ENCODE data around the gene TOMM40. TPM values are rescaled to one million over a fixed set of nuclear protein-coding genes. Genes with fewer than 3 reads are reported as not detected.

TOMM40 gene
- total and polyA plus RNA-seq, 2 of the 13 experiments (the other 11 are each of a cell fraction or from before 2014, with no cell fraction given): 72.0 to 110 TPM

DNA sequence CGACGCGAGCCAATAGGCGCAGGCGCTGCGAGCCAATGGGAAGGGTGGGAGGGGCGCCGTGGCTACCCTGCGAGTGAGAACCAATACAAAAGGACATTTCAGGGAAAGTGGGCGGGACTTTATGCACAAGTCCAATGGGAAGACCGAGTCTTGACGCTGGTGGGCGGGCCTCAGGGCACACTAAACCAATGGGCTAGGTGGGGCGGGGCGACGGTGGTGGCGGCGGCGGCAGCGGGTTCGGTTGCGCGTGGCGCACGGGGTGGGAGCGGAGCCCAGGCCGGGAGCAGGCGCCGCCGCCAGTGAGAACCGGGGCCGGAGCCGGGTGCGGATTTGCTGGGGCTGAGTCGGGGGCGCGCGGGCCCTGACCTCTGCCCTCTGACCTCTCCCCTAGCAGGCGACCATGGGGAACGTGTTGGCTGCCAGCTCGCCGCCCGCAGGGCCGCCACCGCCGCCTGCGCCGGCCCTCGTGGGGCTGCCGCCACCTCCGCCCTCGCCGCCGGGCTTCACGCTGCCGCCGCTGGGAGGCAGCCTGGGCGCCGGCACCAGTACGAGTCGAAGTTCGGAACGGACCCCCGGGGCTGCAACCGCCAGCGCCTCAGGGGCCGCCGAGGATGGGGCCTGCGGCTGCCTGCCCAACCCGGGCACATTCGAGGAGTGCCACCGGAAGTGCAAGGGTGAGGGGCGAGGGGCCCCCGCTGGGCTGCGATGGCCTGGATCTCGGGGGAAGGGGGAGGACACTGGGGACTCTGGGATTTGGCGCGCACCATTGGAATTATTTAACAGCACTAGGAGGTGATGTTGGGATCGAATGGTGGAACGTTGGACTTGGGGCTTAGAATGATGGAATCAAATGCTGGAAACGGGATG lies at the start of gene TOMM40 (continued):
- TF ChIP-seq, protein P1, sequence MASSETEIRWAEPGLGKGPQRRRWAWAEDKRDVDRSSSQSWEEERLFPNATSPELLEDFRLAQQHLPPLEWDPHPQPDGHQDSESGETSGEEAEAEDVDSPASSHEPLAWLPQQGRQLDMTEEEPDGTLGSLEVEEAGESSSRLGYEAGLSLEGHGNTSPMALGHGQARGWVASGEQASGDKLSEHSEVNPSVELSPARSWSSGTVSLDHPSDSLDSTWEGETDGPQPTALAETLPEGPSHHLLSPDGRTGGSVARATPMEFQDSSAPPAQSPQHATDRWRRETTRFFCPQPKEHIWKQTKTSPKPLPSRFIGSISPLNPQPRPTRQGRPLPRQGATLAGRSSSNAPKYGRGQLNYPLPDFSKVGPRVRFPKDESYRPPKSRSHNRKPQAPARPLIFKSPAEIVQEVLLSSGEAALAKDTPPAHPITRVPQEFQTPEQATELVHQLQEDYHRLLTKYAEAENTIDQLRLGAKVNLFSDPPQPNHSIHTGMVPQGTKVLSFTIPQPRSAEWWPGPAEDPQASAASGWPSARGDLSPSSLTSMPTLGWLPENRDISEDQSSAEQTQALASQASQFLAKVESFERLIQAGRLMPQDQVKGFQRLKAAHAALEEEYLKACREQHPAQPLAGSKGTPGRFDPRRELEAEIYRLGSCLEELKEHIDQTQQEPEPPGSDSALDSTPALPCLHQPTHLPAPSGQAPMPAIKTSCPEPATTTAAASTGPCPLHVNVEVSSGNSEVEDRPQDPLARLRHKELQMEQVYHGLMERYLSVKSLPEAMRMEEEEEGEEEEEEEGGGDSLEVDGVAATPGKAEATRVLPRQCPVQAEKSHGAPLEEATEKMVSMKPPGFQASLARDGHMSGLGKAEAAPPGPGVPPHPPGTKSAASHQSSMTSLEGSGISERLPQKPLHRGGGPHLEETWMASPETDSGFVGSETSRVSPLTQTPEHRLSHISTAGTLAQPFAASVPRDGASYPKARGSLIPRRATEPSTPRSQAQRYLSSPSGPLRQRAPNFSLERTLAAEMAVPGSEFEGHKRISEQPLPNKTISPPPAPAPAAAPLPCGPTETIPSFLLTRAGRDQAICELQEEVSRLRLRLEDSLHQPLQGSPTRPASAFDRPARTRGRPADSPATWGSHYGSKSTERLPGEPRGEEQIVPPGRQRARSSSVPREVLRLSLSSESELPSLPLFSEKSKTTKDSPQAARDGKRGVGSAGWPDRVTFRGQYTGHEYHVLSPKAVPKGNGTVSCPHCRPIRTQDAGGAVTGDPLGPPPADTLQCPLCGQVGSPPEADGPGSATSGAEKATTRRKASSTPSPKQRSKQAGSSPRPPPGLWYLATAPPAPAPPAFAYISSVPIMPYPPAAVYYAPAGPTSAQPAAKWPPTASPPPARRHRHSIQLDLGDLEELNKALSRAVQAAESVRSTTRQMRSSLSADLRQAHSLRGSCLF (CRISPR knock-in tag; IDR thresholded peaks at IDR 0.05; ENCODE audit: borderline replicate concordance): no peak
- no peak for TF ChIP-seq ZNF260 (CRISPR knock-in tag; IDR thresholded peaks at IDR 0.05; ENCODE audit: borderline replicate concordance, low read depth)
- no peak for TF ChIP-seq GFI1 (CRISPR knock-in tag; IDR thresholded peaks at IDR 0.05; ENCODE audit: borderline replicate concordance)
- TF ChIP-seq, protein P2, sequence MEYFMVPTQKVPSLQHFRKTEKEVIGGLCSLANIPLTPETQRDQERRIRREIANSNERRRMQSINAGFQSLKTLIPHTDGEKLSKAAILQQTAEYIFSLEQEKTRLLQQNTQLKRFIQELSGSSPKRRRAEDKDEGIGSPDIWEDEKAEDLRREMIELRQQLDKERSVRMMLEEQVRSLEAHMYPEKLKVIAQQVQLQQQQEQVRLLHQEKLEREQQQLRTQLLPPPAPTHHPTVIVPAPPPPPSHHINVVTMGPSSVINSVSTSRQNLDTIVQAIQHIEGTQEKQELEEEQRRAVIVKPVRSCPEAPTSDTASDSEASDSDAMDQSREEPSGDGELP (IDR thresholded peaks at IDR 0.05; ENCODE audit: borderline replicate concordance, low read depth): no peak
- TF ChIP-seq ZNF329 (CRISPR knock-in tag; IDR thresholded peaks at IDR 0.05; ENCODE audit: low read depth): no peak
- TF ChIP-seq, protein P3, sequence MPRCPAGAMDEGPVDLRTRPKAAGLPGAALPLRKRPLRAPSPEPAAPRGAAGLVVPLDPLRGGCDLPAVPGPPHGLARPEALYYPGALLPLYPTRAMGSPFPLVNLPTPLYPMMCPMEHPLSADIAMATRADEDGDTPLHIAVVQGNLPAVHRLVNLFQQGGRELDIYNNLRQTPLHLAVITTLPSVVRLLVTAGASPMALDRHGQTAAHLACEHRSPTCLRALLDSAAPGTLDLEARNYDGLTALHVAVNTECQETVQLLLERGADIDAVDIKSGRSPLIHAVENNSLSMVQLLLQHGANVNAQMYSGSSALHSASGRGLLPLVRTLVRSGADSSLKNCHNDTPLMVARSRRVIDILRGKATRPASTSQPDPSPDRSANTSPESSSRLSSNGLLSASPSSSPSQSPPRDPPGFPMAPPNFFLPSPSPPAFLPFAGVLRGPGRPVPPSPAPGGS (CRISPR knock-in tag; IDR thresholded peaks at IDR 0.05): peak; percentile 40; the same call in 1 of the 2 replicates
- peak; percentile 59; the same call in 1 of the 2 replicates for TF ChIP-seq GATAD1 (CRISPR knock-in tag; IDR thresholded peaks at IDR 0.05)
- TF ChIP-seq, protein P4, sequence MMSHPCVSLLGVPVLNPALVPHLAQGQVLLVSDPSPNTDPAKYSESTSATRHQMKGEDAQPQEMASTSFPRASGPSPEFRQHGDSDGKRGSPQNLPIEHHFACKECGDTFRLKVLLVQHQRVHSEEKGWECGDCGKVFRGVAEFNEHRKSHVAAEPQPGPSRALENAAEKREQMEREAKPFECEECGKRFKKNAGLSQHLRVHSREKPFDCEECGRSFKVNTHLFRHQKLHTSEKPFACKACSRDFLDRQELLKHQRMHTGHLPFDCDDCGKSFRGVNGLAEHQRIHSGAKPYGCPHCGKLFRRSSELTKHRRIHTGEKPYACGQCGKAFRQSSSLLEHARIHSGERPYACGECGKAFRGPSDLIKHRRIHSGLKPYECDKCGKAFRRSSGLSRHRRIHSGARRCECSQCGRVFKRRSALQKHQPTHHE (CRISPR knock-in tag; IDR thresholded peaks at IDR 0.05; ENCODE audit: borderline replicate concordance): no peak
- no peak for TF ChIP-seq STAT5B (CRISPR knock-in tag; IDR thresholded peaks at IDR 0.05)
- no peak for TF ChIP-seq ZNF326 (CRISPR knock-in tag; IDR thresholded peaks at IDR 0.05; ENCODE audit: borderline replicate concordance)
- peak; percentile 80 for TF ChIP-seq MXD4 (CRISPR knock-in tag; IDR thresholded peaks at IDR 0.05)
- no peak for TF ChIP-seq ISL2 (CRISPR knock-in tag; IDR thresholded peaks at IDR 0.05)
- TF ChIP-seq ZBTB38 (CRISPR knock-in tag; IDR thresholded peaks at IDR 0.05): peak; percentile 51; the same call in 1 of the 2 replicates
- TF ChIP-seq HNRNPK (IDR thresholded peaks at IDR 0.05; ENCODE audit: low read depth, low read length, poor library complexity, severe bottlenecking): peak; percentile 34
- TF ChIP-seq ZNF296 (CRISPR knock-in tag; conservative IDR thresholded peaks at IDR 0.05): peak; percentile 63; the same call in 1 of the 2 replicates
- TF ChIP-seq TBP (CRISPR knock-in tag; IDR thresholded peaks at IDR 0.05): no peak
- peak; percentile 34 for TF ChIP-seq CCDC6 (CRISPR knock-in tag; IDR thresholded peaks at IDR 0.05)
- peak; percentile 46 for TF ChIP-seq TAF1 (CRISPR knock-in tag; IDR thresholded peaks at IDR 0.05)
- TF ChIP-seq RFXANK (CRISPR knock-in tag; IDR thresholded peaks at IDR 0.05): no peak
- TF ChIP-seq, protein P5, sequence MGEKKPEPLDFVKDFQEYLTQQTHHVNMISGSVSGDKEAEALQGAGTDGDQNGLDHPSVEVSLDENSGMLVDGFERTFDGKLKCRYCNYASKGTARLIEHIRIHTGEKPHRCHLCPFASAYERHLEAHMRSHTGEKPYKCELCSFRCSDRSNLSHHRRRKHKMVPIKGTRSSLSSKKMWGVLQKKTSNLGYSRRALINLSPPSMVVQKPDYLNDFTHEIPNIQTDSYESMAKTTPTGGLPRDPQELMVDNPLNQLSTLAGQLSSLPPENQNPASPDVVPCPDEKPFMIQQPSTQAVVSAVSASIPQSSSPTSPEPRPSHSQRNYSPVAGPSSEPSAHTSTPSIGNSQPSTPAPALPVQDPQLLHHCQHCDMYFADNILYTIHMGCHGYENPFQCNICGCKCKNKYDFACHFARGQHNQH (CRISPR knock-in tag; IDR thresholded peaks at IDR 0.05): 0 out of 2 replicates have a peak, but pooled peaks have one; percentile 12

Data from HepG2 (cell line).